HG03342 (cell line): ENCODE measurements around the gene IFT74.
A peak's percentile ranks its signal among the peaks of the same experiment; 100 is the strongest.

Experiments used
- ATAC-seq: cut with Tn5 transposase; IDR thresholded peaks from one replicate; pipeline ENCODE4 v1.9.1; 2021; ENCODE audit warnings: mild to moderate bottlenecking, moderate library complexity; ENCODE audit not compliant: unreplicated experiment

Gene IFT74

DNA sequence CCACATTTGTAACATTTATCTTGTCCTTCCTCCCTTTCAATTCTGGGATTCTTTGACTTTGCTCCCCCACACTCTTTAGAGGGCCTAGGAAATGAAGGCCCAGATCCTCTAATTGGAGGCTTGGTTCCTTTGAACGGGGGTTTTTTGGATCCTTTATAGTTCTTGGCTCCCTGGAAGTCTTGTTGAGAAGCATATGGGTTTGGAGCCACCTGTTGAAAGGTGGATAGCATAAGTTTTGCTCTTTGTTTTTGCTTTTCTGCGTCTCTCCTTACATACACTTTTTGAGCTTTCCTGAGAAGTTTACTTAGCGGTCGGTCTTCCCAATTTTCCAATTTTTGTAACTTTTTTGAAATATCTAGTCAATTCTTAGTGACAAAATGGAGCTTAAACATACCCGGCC, 17.8 kb downstream of the IFT74 start:
- ATAC-seq: no peak

DNA sequence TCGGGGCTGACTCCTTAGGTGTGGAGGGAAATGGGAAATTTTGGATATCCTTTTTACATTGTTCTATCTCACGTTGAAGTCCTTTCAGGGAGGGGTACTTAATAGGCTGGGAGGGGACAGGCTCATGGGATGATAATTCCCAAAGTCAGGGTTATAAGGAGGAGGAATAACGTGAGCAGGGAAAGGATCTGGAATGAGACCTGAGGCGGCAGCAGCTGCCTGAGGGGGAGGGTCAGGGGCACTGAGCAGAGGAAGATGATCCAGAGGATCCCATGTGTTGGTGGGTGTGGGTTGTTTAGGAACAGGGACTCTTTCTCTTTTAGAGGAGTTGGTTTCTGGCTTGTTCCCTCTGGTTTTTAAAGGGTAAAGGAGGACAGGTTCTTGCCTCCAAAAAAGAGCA, 18.7 kb downstream of the IFT74 start:
- no peak for ATAC-seq

DNA sequence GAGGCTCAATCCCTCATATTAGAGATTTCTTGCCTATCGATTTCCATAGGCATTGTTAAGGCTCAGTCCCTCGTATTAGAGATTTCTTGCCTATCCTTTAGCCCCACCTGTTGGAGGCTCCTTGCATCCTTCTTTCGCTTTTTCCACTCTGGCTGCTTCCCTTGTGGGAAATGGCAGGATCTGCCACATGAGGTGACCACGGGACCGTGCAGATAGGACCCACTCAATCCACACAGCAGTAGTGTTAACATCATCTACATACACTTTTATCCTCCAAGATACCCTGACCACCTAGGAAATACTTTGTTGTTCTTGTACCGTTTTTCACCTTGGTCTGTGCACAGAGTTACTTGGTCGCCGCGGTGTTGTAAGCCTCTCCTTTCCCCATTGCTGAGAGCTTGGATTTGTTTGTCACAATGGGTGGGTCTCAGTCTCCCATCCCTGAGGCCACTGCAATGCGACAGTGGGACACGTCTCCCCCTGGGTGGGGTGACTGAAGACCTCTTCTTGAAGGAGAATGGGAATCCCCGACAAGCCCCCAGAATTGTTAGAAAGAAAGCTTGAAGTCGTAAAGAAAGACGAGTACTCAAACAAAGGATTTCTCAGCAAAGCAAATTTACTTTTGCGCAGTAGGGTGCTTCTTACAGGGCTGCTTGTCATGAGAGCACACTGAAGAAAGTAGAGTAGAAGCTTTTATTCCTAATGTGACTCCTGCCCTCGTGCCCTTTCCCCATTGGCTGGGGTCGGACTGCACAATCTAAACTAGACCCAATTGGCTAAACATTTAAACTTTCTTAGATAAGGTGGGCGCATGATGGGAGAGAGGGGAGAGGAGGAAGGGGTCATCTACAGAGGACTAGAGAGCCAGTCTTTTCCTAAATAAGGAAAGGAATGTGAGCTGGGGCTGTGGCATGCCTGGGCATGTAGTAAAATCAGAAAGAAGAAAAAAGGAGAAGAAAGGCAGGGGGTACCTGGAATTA, 19.8 kb downstream of the IFT74 start:
- ATAC-seq: no peak

DNA sequence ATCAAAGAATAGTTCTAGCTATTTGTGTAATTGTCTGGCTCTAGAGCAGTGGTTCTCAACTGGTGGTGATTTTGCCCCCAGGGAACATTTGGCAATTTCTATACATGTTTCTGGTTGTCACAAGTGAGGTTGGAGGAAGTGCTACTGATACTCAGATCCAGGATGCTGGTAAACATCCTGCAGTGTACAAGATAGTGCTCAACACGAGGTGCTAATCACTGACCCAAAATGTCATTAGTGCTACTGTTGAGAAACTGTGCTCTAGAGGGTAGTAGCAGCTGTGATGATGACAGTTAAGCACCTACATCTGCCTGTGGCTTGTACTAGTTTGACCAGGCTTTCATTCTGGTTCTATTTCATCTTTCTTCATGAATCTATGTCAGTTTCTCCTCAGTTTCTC, 27.1 kb downstream of the IFT74 start:
- peak; percentile 74 for ATAC-seq

DNA sequence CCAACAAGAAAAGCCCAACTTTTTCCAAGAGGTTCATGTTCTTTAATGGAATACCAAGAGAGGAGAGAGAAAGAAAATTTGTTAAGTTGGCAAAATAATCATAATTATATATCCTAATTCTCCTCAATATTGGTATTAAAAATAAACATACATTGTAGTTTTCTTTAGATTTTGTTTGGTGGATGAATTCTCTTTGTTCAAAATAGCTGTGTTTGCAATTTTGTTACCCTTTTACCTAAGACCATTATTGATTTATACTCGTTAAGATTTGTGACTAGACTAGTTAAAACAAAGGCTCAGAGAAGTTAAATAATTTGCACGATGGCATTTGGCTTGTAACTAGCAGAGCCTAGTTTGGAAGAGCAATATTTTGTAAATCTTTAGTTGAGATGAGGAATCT, 39.6 kb downstream of the IFT74 start:
- ATAC-seq: no peak

DNA sequence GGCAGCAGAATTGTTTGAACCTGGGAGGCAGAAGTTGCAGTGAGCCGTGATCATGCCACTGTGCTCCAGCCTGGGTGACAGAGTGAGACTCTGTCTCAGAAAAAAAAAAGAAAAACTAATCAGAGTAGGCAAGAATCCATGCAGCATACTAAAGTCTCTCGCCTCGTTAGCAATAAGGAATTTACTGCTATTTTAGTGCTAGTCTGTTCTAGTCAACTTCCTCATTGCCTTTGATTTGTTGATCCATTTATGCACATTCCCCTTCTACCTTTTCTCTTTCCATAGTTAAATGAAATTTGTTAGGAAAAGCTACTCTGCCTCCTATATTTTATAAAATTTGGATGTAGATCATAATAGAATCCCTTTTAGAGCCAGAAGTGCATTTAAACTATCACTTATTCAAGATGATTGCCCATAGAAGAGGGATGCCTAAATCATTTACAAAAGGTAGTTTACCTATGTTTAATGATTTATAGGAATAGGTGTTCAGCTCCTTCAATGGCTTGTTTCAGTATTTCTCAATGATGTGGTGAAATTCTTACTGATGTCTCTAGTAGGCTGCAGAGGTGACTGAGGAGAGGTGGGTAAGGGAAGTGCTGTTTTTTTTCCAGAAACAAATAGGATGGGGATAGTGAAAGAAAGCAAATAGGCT, 47.3 kb downstream of the IFT74 start:
- ATAC-seq: no peak

DNA sequence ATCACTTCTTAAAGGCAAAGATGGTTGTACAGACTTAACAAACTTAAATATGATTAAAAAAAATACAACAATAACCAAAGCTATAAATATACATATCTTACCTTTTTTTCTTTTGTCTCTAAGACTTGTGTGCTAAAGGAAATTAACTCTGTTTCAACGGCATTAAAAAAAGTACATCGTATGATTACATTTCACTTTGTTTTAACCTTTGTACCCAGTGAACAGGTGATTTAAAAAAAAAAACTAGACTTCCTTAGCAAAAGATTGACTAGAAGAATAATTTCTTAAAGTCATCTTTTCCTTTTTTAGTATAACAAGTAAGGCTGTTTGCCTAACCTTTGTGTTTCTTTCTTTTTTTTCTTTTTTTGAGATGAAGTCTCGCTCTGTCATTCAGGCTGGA, 49.3 kb downstream of the IFT74 start, which contains the start of gene LRRC19:
Gene LRRC19 (minus strand): TSS at position 182 of the 400 bp plus-strand sequence. CDS start 5,978 bp downstream, outside the sequence.
- no peak for ATAC-seq

DNA sequence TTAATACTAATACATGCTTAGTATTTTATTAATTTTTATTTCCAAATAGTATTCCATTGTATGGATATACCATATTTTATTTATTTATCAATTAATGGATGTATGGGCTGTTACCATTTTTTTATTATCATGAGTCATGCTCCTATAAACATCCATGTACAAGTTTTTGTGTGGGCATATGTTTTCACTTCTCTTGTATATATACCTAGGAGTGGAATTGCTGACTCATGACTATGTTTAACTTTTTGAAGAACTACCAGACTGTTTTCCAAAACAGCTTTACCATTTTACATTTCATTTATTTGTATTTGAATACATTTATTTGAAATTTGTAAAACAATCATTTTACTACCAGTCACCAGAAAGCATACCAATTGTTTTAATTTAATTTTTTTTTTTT, 63.4 kb downstream of the IFT74 start:
- ATAC-seq: no peak

DNA sequence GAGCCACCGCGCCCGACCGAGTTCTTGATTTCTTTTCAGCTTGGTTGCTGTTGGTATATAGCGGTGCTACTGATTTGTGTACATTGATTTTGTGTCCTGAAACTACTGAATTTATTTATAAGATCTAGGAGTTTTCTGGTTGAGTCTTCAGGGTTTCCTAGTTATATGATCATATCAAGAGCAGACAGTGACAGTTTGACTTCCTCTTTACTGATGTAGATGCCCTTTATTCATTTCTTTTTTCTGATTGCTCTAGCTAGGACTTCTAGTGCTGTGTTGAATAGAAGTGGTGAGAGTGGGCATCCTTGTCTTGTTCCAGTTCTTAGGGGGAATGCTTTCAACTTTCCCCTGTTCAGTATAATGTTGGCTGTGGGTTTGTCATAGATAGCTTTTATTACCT, 66.7 kb downstream of the IFT74 start:
- no peak for ATAC-seq

DNA sequence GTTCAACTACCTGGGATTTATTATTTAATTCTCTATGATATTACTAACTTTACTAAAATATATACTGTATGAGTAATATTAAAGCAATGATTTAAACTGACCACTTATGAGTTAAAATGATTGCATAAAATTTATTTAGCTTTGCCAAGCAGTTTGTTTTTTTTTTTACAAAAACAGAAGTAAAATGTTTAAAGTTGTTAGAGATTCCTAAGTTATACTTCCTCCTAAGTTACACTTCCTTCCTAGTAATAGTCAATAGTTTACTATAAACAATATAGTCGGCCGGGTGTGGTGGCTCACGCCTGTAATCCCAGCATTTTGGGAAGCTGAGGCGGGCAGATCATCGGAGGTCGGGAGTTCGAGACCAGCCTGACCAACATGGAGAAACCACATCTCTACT, 73.0 kb downstream of the IFT74 start:
- ATAC-seq: no peak

DNA sequence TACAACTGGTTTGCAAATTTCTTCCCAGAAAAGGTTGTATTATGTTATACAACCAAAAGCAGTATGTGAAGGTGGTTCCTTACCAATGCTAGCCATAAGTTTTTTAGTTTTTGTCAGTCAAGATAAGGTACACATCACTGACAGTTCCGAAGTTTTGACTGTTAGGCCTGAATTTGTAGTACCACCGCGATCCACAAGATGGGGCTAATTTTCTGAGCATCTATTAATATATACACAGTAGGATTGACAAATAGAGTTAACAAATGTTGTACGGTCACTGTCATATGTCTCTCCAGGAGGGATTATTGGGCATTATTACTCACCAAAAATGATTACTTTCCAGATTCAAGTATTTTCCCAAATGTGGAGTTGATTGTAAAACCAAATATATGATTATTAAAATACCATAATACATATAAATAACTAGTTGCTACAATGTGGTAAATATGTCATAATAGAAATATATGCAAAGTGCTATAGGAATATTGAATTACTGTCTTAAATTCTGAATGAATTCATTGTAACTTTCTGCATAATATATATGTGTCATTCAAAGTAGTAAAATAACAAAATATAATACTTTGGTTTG, 77.7 kb downstream of the IFT74 start:
- ATAC-seq: peak; percentile 94

DNA sequence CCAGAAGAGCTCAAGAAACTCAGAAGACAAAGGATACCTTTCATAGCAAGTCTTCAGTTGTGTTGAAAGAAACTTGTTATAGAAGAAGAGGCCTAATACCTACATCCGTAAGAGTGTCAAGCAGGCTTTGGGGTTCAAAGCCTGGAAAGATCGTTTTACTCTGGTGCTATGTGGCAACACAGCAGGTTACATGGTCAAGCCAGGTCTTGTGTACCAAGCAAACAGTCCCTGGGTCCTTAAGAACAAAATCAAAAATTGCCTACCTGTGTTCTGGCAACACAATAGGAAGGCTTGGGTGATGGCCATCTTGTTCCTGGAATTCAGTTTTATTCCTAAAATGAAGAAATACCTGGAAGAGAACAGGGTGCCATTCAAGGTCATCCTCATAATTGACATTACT, 81.3 kb downstream of the IFT74 start:
- no peak for ATAC-seq

DNA sequence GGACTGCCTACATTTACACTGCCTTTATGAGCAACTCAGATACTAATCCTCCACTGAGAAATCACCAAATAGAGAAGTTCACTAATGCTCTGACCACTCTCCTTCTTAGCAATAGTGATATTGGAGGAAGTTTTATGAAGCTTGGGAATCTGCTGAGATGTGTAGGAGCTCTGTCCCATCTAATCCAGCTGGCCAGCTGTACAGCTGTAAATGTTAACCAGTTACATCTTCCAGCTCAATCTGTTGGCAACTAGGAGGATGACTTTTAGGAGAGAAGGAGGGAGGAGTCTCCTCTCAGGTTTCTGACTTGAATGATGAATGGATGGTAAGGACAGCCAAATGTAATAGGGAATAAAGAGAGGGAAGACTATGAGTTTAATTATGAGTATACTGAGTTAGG, 85.5 kb downstream of the IFT74 start:
- ATAC-seq: no peak

DNA sequence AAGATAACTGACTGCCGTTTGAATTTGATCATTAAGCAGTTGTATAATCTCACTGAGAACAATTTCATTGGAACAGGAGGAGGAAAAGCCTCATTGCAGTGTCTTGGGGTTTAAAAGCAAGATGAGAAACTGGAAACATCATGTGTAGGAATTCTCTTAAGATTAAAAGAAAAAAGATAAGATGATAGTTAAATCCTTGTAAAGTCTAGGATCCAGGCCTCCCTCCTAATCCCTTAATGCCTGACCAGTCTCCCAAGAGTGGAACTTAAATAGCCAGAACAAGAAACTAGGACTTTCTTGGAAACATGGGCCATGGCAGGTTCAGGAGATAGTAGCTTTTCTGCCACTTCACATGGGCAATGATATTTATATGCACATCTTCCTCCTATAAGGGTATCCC, 86.3 kb downstream of the IFT74 start:
- ATAC-seq: no peak

DNA sequence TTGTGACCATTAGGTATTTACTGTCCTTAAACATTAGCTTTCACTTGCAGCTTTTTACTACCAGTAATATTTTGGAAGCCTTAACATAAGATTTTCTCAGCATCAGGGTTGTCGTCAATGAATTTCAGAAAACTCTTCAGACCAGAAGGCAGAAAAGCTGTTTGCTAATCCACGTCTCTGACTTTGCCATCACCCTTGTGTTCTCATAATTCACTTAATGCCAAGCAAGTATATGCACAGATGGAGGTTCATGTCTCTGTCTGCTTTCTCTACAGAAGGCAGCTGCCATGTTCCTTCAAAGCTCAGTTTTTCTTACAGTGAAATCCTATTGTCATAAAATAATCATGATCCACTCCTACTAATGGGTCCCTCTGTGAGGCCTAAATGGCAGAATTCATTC, 87.0 kb downstream of the IFT74 start:
- ATAC-seq: no peak

DNA sequence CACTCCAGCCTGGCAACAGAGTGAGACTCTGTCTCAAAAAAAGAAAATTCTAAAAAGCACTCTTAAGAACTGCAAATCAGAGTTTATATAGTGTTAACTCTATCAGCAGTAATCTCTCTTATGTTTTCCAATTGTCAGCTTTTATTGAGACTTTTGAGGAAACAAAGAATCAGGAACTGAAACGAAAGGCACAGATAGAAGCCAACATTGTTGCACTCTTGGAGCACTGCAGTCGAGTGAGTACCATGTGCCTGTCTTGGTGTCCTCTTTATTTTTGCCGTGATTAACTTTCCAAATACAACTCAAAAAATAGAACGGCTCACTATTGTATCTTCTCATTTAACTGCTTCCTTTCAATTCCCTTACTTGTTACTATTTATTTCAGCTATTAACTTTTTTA, 90.9 kb downstream of the IFT74 start:
- no peak for ATAC-seq

DNA sequence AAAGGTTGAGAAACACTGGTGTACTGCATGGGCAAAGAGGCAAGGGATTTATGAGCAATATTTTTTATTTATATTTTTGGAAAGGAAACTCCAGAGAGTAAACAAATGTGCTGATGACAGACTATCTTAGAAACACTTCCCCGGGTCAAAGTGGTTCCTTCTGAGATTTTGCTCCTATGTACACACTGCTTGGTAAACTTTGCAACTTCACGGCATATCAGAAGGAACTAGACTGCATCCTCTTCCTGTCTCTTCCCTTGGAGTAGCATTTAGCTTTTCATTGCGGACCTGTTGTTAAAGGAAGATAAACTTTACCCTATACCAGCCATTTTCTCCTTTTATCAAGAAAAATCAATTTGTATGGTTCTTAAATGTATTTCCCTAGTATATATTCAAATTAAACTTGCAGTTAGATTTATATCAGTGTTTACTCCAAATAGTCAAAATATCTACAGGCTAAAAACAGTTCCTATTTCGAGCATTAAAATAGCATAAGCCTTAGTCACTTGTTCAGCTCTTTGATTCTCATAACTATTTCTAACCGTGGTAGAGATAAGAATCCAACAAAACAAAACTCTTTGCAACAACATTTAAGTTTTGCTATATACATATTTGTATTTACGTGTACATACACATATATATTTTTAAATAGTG, 97.3 kb downstream of the IFT74 start:
- ATAC-seq: no peak

DNA sequence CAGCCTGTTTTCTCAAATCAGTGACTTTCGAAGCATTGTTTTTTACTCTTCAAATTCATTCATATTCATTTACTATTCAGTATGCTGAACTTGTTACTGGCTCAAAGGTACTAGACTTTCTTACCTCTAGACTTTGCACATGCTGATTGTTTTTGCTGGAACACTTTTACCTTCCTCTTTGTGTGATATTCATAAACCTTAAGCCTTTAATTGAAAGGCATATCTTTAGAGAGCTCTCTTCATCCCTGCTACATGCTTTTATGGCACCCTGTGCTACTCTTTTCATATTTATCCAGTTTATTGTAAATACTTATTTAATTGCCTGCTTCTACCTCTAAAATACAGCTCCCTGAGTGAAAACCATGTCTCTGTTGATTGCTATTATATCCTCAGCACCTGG, 97.9 kb downstream of the IFT74 start:
- ATAC-seq: no peak

DNA sequence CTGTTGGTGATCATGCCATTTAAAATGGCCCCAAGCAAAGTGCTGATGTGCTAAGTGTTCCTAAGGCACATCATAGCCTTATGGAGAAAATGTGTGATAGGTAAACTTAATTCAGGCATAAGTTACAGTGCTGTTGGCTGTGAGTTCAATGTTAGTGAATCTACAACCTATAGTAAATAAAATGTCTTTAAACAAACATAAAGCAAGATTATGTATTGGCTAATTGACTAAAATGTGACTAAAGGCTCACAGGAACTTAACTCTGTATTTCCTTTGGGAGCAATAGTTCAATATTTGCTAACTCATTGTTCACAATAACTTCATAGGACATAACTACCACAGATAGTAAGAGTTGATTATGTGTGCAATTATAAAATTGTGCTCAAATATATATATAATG, 98.6 kb downstream of the IFT74 start:
- ATAC-seq: no peak

DNA sequence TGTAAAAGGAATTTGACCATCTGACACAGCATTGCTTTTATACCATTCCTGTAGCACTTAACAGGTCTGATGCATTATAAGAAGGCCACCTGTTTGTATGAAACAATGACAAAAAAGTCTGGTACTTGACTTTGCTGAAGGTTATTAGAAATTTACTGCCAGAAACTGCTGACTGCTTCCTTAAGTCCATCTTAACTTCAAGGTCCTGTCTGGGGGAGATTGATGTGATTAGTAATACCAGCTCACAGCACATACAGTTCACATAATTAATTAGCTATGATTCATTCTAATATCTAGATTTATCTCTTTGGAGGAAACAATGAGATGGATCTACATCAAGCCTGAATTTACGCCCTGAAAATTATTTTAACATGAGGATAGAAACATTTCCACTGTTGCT, 103.2 kb downstream of the IFT74 start:
- ATAC-seq: no peak

DNA sequence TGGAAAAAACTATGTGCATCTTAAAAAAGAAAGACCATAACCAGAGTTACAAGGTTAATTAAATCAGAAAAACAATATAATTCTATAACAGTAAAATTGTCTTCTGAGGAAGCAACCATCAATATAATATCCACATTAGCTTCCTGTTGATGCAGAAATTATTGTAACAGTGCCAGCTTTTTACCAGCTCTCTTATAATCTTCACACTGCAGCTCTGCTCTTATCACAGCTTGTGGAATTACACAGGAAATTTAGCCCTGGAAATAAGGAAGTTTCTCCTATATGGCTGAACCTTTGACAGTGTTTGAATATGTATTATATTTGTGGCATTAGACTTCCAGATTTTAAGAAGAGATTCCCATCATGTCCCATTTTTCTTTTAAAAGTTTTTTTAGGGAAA, 103.7 kb downstream of the IFT74 start:
- ATAC-seq: no peak
